Upper lobe of right lung (tissue), 1 donor: ENCODE measurements around the gene LARP6. TPM values are rescaled to one million over a fixed set of nuclear protein-coding genes. Genes with fewer than 3 reads are reported as not detected.

Source experiments
- ATAC-seq: fragments of 200-7000 bp; cut with Tn5 transposase; one replicate; pipeline ENCODE4 v1.9.1; 2020; ENCODE audit warnings: mild to moderate bottlenecking, moderate library complexity
- DNase-seq: peaks from one replicate; pipeline ENCODE4 v3.0.0-alpha.2; 2020
- H3K27ac ChIP-seq: fragments of 200-600 bp; one replicate; pipeline ENCODE4 v1.8.0; 2022
- H3K27me3 ChIP-seq: fragments of 200-600 bp; one replicate; pipeline ENCODE4 v1.8.0; 2022; ENCODE audit warnings: mild to moderate bottlenecking
- H3K36me3 ChIP-seq: fragments of 200-600 bp; one replicate; pipeline ENCODE4 v1.8.0; 2022
- H3K4me1 ChIP-seq: fragments of 200-600 bp; one replicate; pipeline ENCODE4 v1.8.0; 2022
- H3K4me3 ChIP-seq: fragments of 200-600 bp; one replicate; pipeline ENCODE4 v1.8.0; 2022; ENCODE audit warnings: mild to moderate bottlenecking
- H3K9me3 ChIP-seq: fragments of 200-600 bp; one replicate; pipeline ENCODE4 v1.8.0; 2022
- CTCF ChIP-seq: fragments of 200-600 bp; IDR thresholded peaks from one replicate; pipeline ENCODE4 v1.8.0; 2022; ENCODE audit warnings: antibody characterized with exemption
- intact Hi-C: fragments of 100-400 bp; cut with DNase I; formaldehyde crosslinking; loops from one replicate; pipeline ENCODE4 v1.11.0; 2022
- total RNA-seq: library from RNA; stranded (reverse); fragmentation: NEBNext Ultra II Directional; extraction: Animal tissue kit (Norgen Biotek cat#: 25700); gene quantifications from one replicate; pipeline ENCODE4 v1.2.1, GENCODE V29; 2021
- donor health status: DM: no; HTN: yes; CAD: no; lungs with severe emphysema.

Gene LARP6
- total RNA-seq, 1 donor from 2014 or later = 6.2 TPM

GRCh38 chr15:70788114-70789049, 65.6 kb downstream of the LARP6 start:
- intact Hi-C loops = no loop called here
- peaks cover 22% of the 10 kb centered on the region for H3K27me3 ChIP-seq
- no peaks in the 10 kb centered on the region for H3K36me3 ChIP-seq
- ATAC-seq (no peak), DNase-seq (no peak)
- no peak overlapping the region for H3K27ac ChIP-seq
- TF ChIP-seq CTCF = no peak
- H3K4me3 ChIP-seq = no peak overlapping the region
- H3K4me1 ChIP-seq = no peaks in the 10 kb centered on the region
- no peaks in the 10 kb centered on the region for H3K9me3 ChIP-seq

- ATAC-seq = no peak
- no peak overlapping the region for H3K4me3 ChIP-seq
- H3K9me3 ChIP-seq = no peaks in the 10 kb centered on the region
- no peaks in the 10 kb centered on the region for H3K36me3 ChIP-seq
- peaks cover 22% of the 10 kb centered on the region for H3K27me3 ChIP-seq
- H3K27ac ChIP-seq = no peak overlapping the region
- TF ChIP-seq CTCF = no peak
- intact Hi-C loops = no loop called here
- no peaks in the 10 kb centered on the region for H3K4me1 ChIP-seq
- no peak for DNase-seq
Measured at GRCh38 chr15:70786996-70787395, 67.0 kb downstream of the LARP6 start.

- Histone ChIP-seq H3K36me3 (no peaks in the 10 kb centered on the region), H3K4me1 (no peaks in the 10 kb centered on the region), H3K9me3 (no peaks in the 10 kb centered on the region), H3K4me3 (no peak overlapping the region), H3K27ac (no peak overlapping the region), H3K27me3 (peaks cover 10% of the 10 kb centered on the region)
- intact Hi-C loops = no loop called here
- no peak for DNase-seq
- TF ChIP-seq CTCF = no peak
- no peak for ATAC-seq
Measured at GRCh38 chr15:70783610-70784022, 70.3 kb downstream of the LARP6 start.

- no peaks in the 10 kb centered on the region for H3K4me1 ChIP-seq
- H3K27me3 ChIP-seq = peaks cover 10% of the 10 kb centered on the region
- H3K4me3 ChIP-seq = no peak overlapping the region
- no peak overlapping the region for H3K27ac ChIP-seq
- DNase-seq (no peak), ATAC-seq (no peak)
- H3K9me3 ChIP-seq = no peaks in the 10 kb centered on the region
- no peak for TF ChIP-seq CTCF
- no peaks in the 10 kb centered on the region for H3K36me3 ChIP-seq
- intact Hi-C loops = no loop called here
Measured at GRCh38 chr15:70783041-70783440, 70.9 kb downstream of the LARP6 start.

- Histone ChIP-seq H3K36me3 (no peaks in the 10 kb centered on the region), H3K4me1 (no peaks in the 10 kb centered on the region), H3K9me3 (no peaks in the 10 kb centered on the region), H3K4me3 (no peak overlapping the region), H3K27me3 (peaks cover 10% of the 10 kb centered on the region), H3K27ac (no peak overlapping the region)
- no peak for TF ChIP-seq CTCF
- DNase-seq = no peak
- ATAC-seq = no peak
- intact Hi-C loops = no loop called here
Measured at GRCh38 chr15:70781236-70781635, 72.7 kb downstream of the LARP6 start.

Other genes with a start within 250 kb of the LARP6 start
- gene UACA, start 90.6 kb downstream of the LARP6 start, total RNA-seq = 39.9 TPM
- gene THAP10, start 38.3 kb upstream of the LARP6 start, total RNA-seq = 1.5 TPM
- 4.3 TPM for gene LRRC49, start 38.7 kb upstream of the LARP6 start, total RNA-seq